HG02938 (cell line): ENCODE measurements around the gene SMIM24.
A peak's percentile ranks its signal among the peaks of the same experiment; 100 is the strongest.
"Not testable (repeated sequence)": the region's sequence is repeated elsewhere in the genome, so short reads cannot be mapped to it uniquely, and the experiment has no call there.

Experiments
- ATAC-seq: cut with Tn5 transposase; IDR thresholded peaks from one replicate; pipeline ENCODE4 v1.9.1; 2021; ENCODE audit warnings: mild to moderate bottlenecking, moderate library complexity; ENCODE audit not compliant: unreplicated experiment

SMIM24 gene

DNA sequence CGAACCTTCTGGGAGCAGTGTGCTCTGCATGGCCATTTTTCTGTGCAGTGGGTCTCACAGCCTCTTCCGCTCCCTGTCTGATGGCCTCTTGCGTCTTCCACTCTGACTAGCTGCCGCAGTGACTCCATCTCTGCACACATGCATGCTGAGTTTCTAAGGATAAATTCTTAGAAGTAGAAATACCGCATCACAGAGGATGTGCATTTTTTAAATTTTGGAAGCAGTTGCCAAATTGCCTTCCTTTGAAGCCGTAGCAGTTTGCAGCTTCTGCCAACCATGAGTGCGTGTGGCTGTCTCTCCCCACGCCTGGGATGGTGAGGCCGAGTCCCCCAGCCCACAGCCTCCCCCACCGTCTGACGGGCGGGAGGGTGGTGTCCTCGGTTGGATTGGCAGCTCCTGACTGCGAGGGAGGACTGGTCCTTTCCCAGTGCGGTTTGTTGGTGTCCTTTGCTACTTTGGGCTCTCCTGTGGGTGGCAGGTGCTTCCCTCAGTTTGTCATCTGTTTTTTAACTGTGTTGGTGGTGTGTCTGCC lies 35.6 kb upstream of the SMIM24 start:
- ATAC-seq, result no peak

DNA sequence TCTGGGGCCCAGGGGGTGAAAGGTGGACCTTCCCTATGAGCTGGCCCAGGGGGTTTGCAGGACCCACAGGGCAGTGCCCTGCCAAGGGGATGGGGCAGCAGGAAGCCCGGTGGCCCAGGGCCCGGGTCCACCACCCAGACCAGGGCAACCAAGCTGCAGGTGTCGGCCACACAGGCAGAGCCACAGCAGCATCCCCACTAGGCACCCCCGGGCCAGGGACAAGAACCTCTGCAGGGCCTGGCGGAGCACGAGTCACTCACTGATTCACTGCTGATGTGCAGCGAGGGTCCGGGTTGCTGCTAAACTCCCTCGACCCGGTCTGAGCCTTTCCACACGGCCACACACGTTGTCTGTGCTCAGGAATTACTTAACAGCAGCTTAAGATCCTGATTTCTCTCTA lies 34.6 kb upstream of the SMIM24 start:
- ATAC-seq, result no peak

DNA sequence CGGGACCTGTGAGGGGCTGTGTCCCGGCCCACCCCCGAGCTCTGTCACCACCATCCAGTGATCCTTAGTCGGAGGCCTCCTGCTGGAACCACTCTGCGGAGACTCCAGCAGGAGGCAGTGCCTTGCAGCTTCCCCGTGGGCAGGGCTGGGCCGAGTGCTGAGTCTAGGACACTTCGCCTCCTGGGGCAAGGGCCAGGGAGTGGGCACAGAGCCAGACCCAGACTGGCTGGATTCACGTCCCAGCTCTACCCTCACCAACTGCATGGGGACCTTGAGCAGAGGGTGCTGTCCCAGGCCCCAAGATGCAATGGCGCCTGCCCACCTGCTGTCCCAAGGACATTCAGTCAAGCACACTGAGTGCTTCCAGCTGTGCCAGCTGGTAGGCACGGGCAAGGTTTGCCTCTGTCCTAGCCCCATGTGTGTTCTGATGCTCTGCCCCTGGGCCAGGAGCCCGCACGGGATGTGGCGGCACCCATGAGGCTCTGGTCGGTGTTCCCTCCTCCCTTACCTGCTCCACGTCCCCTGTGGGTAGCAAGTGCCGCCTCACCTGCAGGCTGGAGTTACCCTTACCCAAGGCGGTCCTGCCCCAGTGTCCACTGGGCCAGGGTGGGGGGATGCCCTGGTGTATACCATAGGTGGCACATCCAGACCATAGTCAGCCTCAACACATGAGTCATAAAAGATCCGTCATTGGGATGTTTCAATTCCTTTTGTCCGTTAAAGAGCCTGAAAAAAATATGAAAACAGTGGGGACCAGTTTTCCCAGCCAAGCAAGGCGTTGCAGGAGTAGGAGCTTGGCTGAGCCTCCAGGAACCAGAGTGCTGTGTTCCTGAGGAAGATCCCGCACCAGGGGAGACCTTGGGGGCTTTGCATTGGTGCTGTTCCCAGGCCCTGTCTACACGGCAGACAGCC lies 33.2 kb upstream of the SMIM24 start:
- ATAC-seq, result no peak

DNA sequence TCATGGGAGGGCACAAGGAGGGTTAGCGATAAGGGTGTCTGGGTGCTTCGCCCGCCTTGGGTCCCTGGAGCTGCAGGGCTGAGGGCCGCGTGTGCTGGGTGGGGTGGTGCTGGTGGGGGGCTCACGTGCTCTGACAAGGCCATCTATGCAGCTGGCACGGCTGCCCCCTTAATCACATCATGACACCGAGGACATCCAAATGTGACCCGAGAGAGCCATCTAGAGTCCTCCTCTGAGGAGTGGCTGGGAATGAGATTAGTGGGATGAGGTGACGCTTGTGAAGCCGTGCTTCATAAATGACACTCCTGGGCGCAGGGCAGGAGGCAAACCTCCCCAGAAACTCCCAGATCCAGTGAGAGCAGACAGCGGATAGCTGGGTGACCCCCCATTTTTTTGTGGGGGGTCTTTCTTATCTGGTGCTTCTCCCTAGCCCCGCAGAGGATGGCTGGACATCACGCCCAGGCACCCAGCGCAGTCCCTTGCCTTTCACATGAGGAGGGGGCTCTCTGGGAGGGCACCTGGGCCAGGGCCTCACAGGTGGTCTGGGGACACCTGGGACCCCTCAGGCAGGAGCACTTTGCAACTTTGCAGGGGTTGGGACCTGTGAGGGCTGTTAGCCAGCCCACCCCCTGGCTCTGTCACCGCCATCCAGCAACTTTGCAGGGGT lies 32.4 kb upstream of the SMIM24 start:
- no peak for ATAC-seq

DNA sequence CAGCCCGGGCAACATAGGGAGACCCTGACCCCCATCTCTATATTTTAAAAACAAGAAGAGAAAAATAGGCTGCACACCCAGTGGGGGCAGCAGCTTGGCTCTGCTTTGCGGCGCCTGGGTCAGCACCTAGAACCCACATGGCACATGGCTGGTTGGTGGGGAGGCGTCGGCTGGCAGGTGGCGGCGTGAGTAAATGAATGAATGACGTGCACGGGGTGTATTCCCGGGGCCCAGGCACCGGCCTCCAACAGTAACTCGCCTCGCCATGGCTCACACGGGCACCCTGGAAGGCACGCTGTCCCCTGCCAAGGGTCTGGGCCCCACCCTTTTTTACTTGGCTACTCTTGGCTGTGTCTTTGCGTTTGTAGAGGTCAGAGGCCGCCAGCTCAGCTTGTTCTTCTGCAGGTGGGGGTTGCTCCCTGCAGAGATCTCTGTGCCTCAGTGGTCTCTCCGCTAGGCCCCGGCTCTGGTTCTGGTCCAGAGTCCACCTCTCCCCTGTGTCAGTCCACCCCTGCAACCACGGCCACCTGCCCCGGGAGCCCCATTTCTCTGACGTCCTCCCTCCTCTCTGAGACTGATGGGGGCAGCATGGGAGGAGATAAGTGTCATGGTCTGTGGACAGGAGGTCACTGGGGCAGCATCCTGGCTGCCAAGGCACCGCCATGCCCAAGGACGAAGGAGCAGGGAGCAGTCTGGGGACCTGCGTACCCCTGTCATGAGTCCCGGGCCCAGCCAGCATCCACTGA lies 31.4 kb upstream of the SMIM24 start:
- no peak for ATAC-seq

DNA sequence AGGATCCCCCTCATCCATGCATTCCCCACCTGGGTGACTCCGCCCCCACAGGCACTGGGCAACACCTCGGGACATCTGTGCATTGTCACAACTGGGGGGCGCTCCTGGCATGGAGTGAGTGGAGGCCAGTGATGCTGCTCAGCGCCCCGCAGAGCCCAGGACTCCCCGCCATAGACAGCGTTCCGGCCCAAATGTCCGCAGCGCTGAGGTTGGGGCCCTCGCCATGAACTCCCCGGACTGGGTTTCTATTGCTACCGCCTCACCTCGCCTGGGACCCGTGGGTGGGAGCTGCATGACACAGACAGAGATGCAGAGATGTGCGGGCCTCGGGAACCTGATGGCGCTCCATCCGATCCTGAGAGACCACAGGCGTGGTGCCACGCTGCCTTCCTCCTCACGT lies 30.4 kb upstream of the SMIM24 start:
- ATAC-seq, result no peak

DNA sequence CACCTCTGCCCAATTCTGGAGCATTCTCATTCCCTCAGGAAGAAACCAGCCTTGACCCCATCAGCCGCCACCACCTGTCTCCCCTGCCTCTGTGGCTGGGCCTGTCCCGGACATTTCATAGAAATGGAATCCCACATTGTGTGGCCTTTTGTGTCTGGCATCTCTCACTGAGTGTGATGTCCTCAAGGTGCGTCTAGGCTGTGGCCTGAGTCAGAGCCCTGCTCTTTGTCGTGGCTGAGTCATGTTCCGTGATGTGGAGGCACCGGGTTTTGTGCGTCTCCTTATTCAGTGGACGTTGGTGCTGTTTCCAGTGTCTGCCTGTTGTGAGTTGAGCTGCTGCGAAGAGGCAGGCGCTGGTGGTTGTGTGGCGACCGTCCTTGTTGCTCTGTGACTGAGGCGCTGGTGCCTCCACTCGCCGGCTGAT lies 29.3 kb upstream of the SMIM24 start:
- ATAC-seq, result no peak

DNA sequence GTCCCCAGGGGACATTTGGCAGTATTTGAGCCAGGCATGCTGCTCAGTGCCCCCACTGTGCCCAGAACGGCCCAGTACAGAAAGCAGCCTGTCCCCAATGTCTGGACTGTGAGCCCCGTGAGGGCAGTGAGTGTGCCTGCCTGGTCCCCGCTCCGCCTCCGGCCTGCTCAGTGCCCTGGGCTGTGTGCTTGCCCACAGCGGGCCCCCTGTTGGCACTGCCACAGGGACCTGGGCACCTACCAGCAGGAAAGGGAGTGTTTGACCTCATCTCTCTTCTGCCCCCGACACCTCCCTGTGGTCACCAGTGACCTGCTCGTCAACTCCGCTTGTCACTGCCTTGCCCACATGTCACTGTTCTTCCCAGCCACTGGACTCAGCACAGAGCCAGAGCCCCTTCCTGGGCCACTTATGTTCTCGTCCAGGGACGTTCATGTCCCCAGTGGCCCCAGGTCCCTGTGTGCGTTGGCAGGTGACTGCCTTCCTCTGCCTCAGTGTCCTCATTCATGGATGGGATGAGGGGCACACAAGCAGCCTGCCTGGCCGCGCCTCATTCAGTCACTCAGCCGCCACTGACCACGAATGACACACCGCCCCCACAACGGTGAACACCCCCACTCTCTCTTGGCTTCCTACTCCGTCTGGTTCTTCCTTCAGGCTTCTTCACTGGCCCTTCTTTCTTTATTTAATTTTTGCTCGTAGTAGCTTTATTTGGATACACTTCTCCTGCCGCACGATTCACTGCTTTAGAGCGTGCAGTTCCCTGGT lies 28.6 kb upstream of the SMIM24 start:
- no peak for ATAC-seq

DNA sequence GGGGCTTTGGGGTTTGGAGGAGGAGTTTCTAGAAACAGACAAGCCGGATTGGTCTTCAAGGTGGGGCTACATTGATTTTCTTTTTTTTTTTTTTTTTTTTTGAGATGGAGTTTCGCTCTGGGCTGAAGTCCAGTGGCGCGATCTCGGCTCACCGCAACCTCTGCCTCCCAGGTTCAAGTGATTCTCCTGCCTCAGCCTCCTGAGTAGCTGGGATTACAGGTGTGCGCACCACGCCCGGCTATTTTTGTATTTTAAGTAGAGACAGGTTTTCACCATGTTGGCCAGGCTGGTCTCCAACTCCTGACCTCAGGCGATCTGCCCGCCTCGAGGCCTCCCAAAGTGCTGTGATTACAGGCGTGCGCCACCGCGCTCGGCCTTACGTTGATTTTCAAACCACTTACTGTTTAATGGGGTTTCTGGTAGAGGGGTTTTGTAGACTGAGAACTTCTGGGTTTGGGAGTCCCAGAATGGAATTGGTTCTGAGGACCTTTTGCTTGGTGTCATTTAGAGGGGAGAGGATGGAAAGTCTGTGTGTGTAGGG lies 27.9 kb upstream of the SMIM24 start:
- ATAC-seq, result not testable (repeated sequence)

DNA sequence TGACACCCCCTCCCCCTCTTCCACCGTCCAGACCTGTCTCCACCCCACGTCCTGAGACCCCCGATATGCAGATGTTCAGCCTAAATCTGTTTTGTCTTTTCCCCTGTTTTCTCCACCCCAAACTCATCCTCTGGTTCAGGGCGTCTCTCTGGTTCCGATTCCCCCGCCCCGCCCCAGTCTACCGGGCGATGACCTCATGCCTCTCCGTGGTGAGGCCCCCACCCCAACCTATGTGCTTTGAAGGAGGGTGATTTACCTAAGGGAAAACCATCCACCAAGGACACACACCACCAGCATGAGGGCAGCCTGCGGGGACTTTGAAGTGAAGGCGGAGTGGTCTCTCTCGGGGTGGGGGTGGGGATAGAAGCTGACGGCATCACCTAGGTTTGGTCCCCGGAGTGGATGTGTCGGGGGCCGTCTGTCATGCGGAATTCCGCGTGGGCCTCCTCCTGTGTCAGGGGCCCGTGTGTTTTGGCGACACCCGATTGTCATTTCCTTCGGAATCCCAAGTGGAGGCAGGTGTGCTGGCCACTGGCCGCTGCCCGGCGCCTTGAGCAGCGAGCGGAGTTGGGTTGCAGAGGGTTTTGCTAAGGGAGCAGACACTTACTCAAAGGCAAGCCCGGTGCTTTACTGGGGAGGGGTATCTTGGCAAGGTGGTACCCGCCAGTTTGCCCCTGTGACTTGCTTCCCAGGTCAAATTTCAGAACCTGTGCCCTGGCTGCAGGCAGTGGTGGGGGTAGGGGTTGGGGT lies 27.2 kb upstream of the SMIM24 start:
- ATAC-seq, result no peak

DNA sequence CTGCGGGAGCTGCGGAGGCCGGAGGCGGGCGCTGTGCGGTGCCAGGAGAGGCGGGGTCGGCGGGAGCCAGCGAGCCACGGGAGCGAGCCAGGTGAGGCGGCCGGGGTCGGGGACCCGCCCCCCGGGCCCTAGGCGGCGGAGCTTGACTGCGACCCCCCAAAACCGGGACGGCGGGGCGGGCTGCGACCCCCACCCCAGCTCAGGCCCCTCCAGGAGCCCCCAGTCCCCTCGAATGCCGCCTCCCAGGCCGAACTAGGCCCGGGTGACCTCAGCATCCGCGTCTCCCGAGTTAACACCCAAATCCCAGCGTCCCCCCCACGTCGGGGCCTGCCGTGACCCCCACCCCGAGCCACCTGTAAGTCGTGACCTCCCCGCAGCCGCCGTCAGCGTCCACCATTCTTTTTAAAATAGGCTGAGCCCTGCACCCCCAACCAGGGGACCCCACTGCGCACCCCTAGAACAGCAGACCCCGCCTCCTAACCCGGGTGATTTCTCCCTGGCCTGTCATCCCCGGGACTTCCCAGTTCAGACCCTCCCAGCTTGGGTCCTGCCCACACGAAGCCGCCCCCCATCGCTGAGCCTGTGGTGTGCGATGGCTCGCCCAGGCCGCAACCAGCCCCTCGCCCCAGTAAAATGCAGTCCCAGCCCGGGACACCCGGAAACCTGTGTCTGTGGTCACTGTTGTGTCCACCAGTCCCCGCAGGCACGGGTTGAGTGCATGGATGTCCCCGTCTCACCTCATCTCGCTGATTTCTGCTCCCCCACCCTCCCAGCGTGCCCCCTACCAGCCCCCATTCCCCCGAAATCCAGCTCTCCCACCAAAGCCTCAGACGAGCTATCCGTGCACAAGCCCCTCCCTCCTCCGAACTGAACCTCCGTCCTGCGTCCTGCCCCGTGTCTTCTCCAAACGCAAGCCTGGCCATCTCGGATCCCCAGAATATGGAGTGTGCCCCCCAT lies 26.3 kb upstream of the SMIM24 start:
- ATAC-seq, result peak; percentile 26

DNA sequence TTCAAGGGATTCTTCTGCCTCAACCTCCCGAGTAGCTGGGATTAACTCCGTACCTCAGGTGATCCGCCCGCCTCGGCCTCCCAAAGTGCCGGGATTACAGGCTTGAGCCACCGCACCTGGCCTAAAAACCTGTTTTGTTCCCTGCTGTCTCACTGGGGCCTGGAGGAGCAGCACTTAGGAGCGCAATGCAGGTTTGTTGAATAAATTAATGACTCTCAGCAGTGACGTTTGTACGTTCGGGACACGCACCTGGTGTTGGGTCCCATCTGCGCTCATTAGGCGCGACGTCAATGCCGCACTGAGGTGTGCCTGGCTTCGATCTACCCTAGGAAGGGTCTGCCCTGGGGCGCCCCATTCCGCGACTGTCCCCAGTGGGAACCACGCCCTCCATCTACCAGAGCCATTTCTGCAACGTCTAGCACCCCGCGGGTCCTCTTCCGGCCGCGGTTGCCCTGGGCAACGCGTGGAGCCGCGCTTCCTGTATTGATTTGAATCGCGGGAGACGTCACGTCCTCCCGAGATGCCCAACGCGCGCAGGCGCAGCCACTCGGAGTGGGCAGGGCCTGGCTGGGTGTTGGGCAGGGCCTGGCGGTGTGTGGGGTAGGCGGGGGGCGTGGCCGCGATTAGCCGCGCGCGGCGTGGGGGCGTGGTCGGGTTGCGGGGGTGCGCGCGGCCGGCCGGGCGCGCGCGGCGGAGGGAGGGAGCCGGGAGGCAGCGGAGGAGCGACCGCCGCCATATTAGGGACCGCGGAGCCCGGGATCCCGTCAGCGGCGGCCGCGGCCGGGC lies 25.5 kb upstream of the SMIM24 start, which contains the start of gene FZR1:
FZR1 (plus strand) TSS at position 714 of the 786 bp plus-strand sequence. CDS start 16,679 bp downstream, outside the sequence.
- peak; percentile 79 for ATAC-seq

DNA sequence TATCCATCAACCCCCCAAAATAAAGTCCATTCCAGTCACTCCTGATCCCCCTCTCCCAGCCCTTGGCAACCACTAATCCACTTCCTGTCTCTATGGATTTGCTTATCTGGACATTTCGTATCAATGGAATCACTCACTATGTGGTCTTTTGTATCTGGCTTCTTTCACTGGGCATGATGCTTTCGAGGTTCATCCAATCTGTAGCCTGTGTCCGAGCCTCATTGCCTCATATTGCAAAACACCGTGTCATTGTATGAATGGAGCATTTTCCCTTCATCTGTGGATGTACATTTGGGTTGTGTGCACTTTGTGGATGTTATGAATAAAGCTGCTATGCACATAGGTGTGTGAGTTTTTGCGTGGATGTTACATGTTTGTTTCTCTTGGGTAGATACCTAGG lies 24.4 kb upstream of the SMIM24 start:
- ATAC-seq, result no peak

DNA sequence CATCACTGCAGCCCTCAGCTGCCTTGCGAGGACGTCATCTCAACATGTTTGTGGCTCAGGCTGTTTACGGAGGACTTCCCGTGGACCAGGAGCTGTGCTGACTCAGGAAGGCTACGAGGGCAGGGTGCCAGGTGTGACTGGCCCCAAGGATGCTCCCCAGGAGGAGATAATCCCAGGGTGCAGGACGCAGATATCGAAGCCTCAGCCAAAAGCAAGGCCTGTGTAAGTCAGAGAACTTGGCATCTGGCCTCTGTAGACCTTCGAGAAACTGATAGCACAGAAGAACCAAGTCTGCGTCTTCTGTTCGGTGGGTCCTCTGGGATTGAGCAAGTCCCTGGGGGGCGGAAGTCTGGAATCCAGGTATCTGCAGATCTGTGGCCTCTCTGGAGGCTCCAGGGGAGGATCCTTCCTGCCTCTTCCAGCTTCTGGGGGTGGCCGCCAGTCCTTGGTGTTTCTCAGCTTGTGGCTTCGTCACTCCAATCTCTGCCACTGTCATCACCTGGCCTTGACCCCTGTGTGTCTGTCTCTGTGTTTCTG lies 22.8 kb upstream of the SMIM24 start:
- no peak for ATAC-seq

DNA sequence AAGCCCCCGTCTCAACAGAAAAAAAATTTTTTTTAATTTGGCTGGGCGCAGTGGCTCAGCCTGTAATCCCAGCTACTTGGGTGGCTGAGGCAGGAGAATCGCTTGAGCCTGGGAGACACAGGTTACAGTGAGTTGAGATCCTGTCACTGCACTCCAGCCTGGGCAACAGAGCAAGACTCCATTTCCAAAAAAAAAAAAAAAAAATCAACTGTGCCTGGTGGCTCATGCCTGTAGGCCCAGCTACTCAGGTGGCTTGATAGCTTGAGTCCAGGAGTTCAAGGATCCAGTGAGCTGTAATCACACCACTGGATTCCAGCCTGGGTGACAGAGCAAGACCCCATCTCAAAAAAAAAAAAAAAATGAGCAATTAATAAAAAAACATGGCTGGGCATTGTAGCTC lies 21.5 kb upstream of the SMIM24 start:
- no peak for ATAC-seq

DNA sequence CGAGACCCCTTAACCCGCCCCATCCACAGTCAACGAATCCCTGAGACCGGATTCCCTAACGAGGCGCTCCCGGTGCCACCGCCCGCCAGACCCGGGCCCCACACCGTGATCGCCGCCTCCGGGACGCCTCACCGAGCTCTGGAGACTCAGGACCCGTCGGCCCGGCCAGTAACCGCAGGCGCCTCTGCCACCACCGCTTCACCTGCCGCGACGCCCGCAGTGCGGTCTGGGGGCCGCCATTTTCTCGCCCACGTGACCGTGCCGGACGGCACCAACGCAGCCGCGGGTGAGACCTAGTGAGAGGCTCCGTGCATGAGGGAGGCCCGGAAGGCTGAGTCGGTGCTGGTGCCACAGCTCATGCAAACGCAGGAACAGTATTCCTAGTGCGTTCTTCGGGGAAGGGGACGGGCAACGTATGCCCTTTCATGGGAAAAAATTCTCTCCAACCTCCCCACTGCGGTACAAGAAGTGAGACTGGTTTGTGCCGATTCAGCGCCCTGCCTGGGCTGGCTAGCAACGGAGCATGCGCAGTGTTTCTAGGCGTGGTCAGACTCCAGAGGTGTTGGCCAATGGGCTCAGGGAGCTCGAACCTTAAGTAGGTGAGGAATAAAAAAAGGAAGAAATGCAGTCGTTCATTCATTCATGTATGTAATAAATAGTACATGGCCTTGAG lies 20.2 kb upstream of the SMIM24 start, which contains the start of gene DOHH:
DOHH (minus strand) TSS at position 246 of the 673 bp plus-strand sequence. CDS start 3,860 bp downstream, outside the sequence.
- ATAC-seq, result peak; percentile 74
